Neural cell (in vitro differentiated cells): Measurements from ENCODE around the gene DUSP22. TPM values are rescaled to one million over a fixed set of nuclear protein-coding genes. Genes with fewer than 3 reads are reported as not detected.

Source experiments
- H2AFZ ChIP-seq: fragments of 200-600, 300-800 bp; sonication (generic), shearing (Covaris generic); 2 replicates; pipeline ENCODE4 v1.6.0; 2014; ENCODE audit warnings: low read depth, mild to moderate bottlenecking, antibody characterized with exemption, low read length, moderate library complexity
- H3F3A ChIP-seq: fragments of 200-600 bp; shearing (Covaris generic); 2 replicates; pipeline ENCODE4 v1.6.1; 2016; ENCODE audit warnings: mild to moderate bottlenecking, moderate library complexity, mixed read lengths, antibody characterized with exemption, low read length; ENCODE audit not compliant: insufficient read depth, poor library complexity, severe bottlenecking
- H3K27ac ChIP-seq: fragments of 200-600, 300-800 bp; sonication (generic), shearing (Covaris generic); 2 replicates; pipeline ENCODE4 v1.5.1; 2014; ENCODE audit warnings: mild to moderate bottlenecking, low read length, moderate library complexity
- H3K27me3 ChIP-seq: fragments of 300-800, 200-600 bp; sonication (generic), shearing (Covaris generic); 2 replicates; pipeline ENCODE4 v1.6.0; 2014; ENCODE audit warnings: mild to moderate bottlenecking, low read depth, low read length, moderate library complexity; ENCODE audit not compliant: insufficient read depth
- H3K36me3 ChIP-seq: fragments of 300-800, 200-600 bp; sonication (generic), shearing (Covaris generic); 2 replicates; pipeline ENCODE4 v1.5.1; 2014; ENCODE audit warnings: mild to moderate bottlenecking, antibody characterized with exemption, low read length, moderate library complexity; ENCODE audit not compliant: insufficient read depth
- H3K4me2 ChIP-seq: fragments of 300-800, 200-600 bp; sonication (generic), shearing (Covaris generic); 2 replicates; pipeline ENCODE4 v1.6.0; 2014; ENCODE audit warnings: mild to moderate bottlenecking, low read length
- H3K4me3 ChIP-seq: fragments of 300-800, 200-600 bp; sonication (generic), shearing (Covaris generic); 2 replicates; pipeline ENCODE4 v1.5.1; 2014; ENCODE audit warnings: mild to moderate bottlenecking, low read length, moderate library complexity
- H3K79me2 ChIP-seq: fragments of 200-600 bp; shearing (Covaris generic); replicated peaks from 2 replicates; pipeline ENCODE4 v1.6.0; 2014; ENCODE audit warnings: mild to moderate bottlenecking, low read length, moderate library complexity; ENCODE audit not compliant: insufficient read depth
- H3K9ac ChIP-seq: fragments of 300-800, 200-600 bp; sonication (generic), shearing (Covaris generic); 2 replicates; pipeline ENCODE4 v1.6.1; 2016; ENCODE audit warnings: mild to moderate bottlenecking, low read length, mixed read lengths
- H3K9me2 ChIP-seq: fragments of 200-600 bp; shearing (Covaris generic); 2 replicates; pipeline ENCODE4 v1.6.1; 2016; ENCODE audit warnings: mild to moderate bottlenecking, low read length, mixed read lengths; ENCODE audit not compliant: insufficient read depth
- H3K9me3 ChIP-seq: fragments of 200-600, 300-800 bp; sonication (generic), shearing (Covaris generic); 2 replicates; pipeline ENCODE4 v1.6.1; 2016; ENCODE audit warnings: mild to moderate bottlenecking, mixed run types, low read length, moderate library complexity, mixed read lengths
- H4K20me1 ChIP-seq: fragments of 200-600 bp; shearing (Covaris generic); 2 replicates; pipeline ENCODE4 v1.6.1; 2016; ENCODE audit warnings: mild to moderate bottlenecking, mixed run types; ENCODE audit not compliant: insufficient read depth
- EP300 ChIP-seq: fragments of 450-650 bp; conservative IDR thresholded peaks from 2 replicates; pipeline ENCODE4 v1.6.1; 2014; ENCODE audit warnings: antibody characterized with exemption, mild to moderate bottlenecking, moderate library complexity; ENCODE audit not compliant: poor library complexity, severe bottlenecking
- EZH2 ChIP-seq: fragments of 200-600, 300-800 bp; shearing (Covaris generic), sonication (generic); IDR thresholded peaks from 2 replicates; pipeline ENCODE4 v1.6.1; 2014; ENCODE audit warnings: antibody characterized with exemption, low read length, borderline replicate concordance, mild to moderate bottlenecking; ENCODE audit not compliant: insufficient read depth, poor library complexity, severe bottlenecking
- MXI1 ChIP-seq: fragments of 450-650 bp; conservative IDR thresholded peaks from 2 replicates; pipeline ENCODE4 v1.6.1; 2014; ENCODE audit warnings: antibody characterized with exemption, mild to moderate bottlenecking; ENCODE audit not compliant: poor library complexity, severe bottlenecking
- POLR2AphosphoS5 ChIP-seq: IDR thresholded peaks from 2 replicates; pipeline ENCODE4 v1.6.1; 2012
- RAD21 ChIP-seq: fragments of 450-650 bp; conservative IDR thresholded peaks from 2 replicates; pipeline ENCODE4 v1.6.1; 2014; ENCODE audit warnings: antibody characterized with exemption, mild to moderate bottlenecking, moderate library complexity
- SMC3 ChIP-seq: fragments of 450-650 bp; conservative IDR thresholded peaks from 2 replicates; pipeline ENCODE4 v1.6.1; 2014; ENCODE audit warnings: antibody characterized with exemption, mild to moderate bottlenecking, moderate library complexity; ENCODE audit not compliant: poor library complexity
- TAF1 ChIP-seq: IDR thresholded peaks from 2 replicates; pipeline ENCODE4 v1.6.1; 2012; ENCODE audit warnings: low read depth
- polyA plus RNA-seq: library from polyadenylated mRNA; depleted of rRNA; stranded (reverse); fragments of >200 nt; gene quantifications from 2 replicates; pipeline ENCODE4 v1.2.3, GENCODE V29; 2014
- TF ChIP-seq, protein P1 (sequence below): IDR thresholded peaks from 2 replicates; pipeline ENCODE4 v1.6.1; 2012; ENCODE audit warnings: borderline replicate concordance
- TF ChIP-seq, protein P2 (sequence below): fragments of 450-650 bp; IDR thresholded peaks from 2 replicates; pipeline ENCODE4 v1.5.1; 2014; ENCODE audit warnings: antibody characterized with exemption, mild to moderate bottlenecking, moderate library complexity; ENCODE audit not compliant: poor library complexity, severe bottlenecking

DUSP22 gene
- polyA plus RNA-seq, 1 donor from 2014 or later = 24.9 TPM

DNA sequence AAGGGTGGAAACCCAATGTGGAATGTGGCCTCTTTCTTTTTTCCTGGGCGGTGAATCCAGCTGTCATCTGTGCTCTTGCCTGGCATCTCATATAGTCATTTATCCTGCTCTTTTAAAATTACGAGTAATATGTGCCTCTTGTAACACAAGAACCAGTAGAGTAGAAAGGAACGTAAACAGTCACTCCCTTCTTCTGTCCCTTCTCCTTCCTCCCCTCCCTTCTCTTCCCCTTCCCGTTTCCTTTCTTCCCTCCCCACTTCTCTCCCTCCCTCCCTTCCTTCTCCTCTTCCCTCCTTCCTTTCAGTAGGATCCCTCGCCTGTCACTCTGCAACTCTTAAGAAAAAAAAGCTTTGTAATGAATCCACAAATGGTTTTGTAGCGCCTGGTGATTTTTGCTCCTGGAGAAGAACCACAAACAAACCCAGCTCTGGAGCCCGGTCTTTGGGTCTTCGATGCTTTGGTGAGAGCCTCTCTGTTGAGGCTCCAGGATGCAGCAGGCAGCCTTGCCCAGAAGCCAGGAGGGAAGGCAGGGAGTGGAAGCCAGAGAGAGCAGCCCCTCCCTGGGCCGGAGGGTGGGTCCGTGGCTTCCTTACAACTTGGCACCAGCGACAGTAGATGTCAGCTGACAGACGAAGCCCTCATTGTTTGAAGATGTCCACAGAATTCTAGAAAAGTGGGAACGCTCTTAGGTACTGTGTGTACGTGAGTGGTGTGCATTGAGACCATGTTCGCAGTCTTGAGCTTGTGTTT is 15.0 kb downstream of the DUSP22 start:
- Histone ChIP-seq H3K4me3 (no peak overlapping the region), H3K36me3 (no peaks in the 10 kb centered on the region), H3F3A (no peaks in the 10 kb centered on the region), H3K27ac (no peak overlapping the region), H3K27me3 (no peaks in the 10 kb centered on the region), H4K20me1 (no peaks in the 10 kb centered on the region), H3K79me2 (no peaks in the 10 kb centered on the region), H2AFZ (no peak overlapping the region), H3K9me3 (peaks cover 6% of the 10 kb centered on the region), H3K9me2 (no peaks in the 10 kb centered on the region), H3K9ac (no peak overlapping the region), H3K4me2 (no peak overlapping the region)
- TF ChIP-seq POLR2AphosphoS5 (no peak), SMC3 (no peak), TAF1 (no peak), EZH2 (no peak), RAD21 (no peak), EP300 (no peak), MXI1 (no peak)
- TF ChIP-seq, protein P1, sequence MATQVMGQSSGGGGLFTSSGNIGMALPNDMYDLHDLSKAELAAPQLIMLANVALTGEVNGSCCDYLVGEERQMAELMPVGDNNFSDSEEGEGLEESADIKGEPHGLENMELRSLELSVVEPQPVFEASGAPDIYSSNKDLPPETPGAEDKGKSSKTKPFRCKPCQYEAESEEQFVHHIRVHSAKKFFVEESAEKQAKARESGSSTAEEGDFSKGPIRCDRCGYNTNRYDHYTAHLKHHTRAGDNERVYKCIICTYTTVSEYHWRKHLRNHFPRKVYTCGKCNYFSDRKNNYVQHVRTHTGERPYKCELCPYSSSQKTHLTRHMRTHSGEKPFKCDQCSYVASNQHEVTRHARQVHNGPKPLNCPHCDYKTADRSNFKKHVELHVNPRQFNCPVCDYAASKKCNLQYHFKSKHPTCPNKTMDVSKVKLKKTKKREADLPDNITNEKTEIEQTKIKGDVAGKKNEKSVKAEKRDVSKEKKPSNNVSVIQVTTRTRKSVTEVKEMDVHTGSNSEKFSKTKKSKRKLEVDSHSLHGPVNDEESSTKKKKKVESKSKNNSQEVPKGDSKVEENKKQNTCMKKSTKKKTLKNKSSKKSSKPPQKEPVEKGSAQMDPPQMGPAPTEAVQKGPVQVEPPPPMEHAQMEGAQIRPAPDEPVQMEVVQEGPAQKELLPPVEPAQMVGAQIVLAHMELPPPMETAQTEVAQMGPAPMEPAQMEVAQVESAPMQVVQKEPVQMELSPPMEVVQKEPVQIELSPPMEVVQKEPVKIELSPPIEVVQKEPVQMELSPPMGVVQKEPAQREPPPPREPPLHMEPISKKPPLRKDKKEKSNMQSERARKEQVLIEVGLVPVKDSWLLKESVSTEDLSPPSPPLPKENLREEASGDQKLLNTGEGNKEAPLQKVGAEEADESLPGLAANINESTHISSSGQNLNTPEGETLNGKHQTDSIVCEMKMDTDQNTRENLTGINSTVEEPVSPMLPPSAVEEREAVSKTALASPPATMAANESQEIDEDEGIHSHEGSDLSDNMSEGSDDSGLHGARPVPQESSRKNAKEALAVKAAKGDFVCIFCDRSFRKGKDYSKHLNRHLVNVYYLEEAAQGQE = no peak
- TF ChIP-seq, protein P2, sequence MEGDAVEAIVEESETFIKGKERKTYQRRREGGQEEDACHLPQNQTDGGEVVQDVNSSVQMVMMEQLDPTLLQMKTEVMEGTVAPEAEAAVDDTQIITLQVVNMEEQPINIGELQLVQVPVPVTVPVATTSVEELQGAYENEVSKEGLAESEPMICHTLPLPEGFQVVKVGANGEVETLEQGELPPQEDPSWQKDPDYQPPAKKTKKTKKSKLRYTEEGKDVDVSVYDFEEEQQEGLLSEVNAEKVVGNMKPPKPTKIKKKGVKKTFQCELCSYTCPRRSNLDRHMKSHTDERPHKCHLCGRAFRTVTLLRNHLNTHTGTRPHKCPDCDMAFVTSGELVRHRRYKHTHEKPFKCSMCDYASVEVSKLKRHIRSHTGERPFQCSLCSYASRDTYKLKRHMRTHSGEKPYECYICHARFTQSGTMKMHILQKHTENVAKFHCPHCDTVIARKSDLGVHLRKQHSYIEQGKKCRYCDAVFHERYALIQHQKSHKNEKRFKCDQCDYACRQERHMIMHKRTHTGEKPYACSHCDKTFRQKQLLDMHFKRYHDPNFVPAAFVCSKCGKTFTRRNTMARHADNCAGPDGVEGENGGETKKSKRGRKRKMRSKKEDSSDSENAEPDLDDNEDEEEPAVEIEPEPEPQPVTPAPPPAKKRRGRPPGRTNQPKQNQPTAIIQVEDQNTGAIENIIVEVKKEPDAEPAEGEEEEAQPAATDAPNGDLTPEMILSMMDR = no peak

DNA sequence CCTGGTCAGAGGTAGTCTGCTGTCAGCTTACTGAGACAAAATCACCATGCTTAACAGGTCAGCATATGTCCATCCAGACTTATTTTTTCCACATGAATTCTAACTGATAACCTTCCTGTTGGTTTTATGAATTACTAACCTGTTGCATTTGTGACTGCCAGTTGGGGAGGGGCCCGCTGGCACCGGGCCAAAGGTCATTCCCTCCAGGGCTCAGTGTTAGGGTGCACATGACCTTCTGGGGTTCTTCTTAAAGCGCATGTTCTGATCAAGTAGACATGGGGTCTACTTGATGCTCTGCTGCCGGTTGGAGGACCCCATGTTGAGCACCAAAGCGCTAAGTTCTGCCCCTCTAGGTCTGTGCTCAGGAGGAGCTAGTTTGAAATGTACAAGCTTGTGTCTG is 15.6 kb downstream of the DUSP22 start:
- H3K36me3 ChIP-seq = no peaks in the 10 kb centered on the region
- H3K79me2 ChIP-seq = no peaks in the 10 kb centered on the region
- H3K9me2 ChIP-seq = no peaks in the 10 kb centered on the region
- H3K27ac ChIP-seq = no peak overlapping the region
- no peaks in the 10 kb centered on the region for H3F3A ChIP-seq
- peaks cover 6% of the 10 kb centered on the region for H3K9me3 ChIP-seq
- H3K27me3 ChIP-seq = no peaks in the 10 kb centered on the region
- no peak overlapping the region for H3K4me2 ChIP-seq
- no peak overlapping the region for H3K4me3 ChIP-seq
- H2AFZ ChIP-seq = no peak overlapping the region
- no peaks in the 10 kb centered on the region for H4K20me1 ChIP-seq
- no peak for TF ChIP-seq EZH2
- TF ChIP-seq POLR2AphosphoS5 = no peak
- TF ChIP-seq, protein P1 = no peak
- TF ChIP-seq MXI1 = no peak
- TF ChIP-seq SMC3 = no peak
- TF ChIP-seq TAF1 = no peak
- TF ChIP-seq, protein P2 = no peak
- TF ChIP-seq RAD21 = no peak
- no peak overlapping the region for H3K9ac ChIP-seq
